SK-N-SH (cell line): ENCODE data around the gene NECTIN2. TPM values are rescaled to one million over a fixed set of nuclear protein-coding genes. Genes with fewer than 3 reads are reported as not detected.

Source experiments
- CTCF ChIA-PET: fragments of 300-600, 350-600 bp; formaldehyde crosslinking; extraction: SDS; loops from one replicate; lab custom pipeline; 2021; lab: Yijun Ruan, JAX
- POLR2A ChIA-PET: fragments of 350-600 bp; sonication (Branson Sonifier 250); formaldehyde crosslinking; extraction: SDS; loops from one replicate; lab custom pipeline; 2020; ENCODE audit warnings: antibody characterized with exemption, inconsistent platforms; lab: Yijun Ruan, JAX
- DNase-seq: peaks from one replicate; pipeline ENCODE4 v3.0.0; 2012
- H2AFZ ChIP-seq: fragments of 200-600 bp; sonication (generic); 2 replicates; pipeline ENCODE4 v1.8.1; 2016; ENCODE audit warnings: antibody characterized with exemption, mild to moderate bottlenecking, low read depth
- H3F3A ChIP-seq: fragments of 200-600 bp; sonication (generic); replicated peaks from 2 replicates; pipeline ENCODE3; 2016; ENCODE audit warnings: antibody characterized with exemption, mild to moderate bottlenecking; ENCODE audit not compliant: insufficient read depth
- H3K27ac ChIP-seq, 2 experiments: fragments of 200-500 bp in 1 of 2; fragments of 200-600 bp in 1 of 2; sonication (Bioruptor generic) in 1 of 2; sonication (generic), shearing (Covaris generic) in 1 of 2; 2 replicates each; pipeline versions ENCODE4 v1.5.1 to v1.6.1; 2014 to 2016; ENCODE audit warnings: low read depth in 2 of 2, inconsistent platforms in 1 of 2, low read length in 1 of 2, mild to moderate bottlenecking in 1 of 2, mixed read lengths in 1 of 2
- H3K27me3 ChIP-seq: fragments of 200-600 bp; sonication (generic), shearing (Covaris generic); 2 replicates; pipeline ENCODE4 v1.6.1; 2016; ENCODE audit warnings: mixed run types; ENCODE audit not compliant: insufficient read depth
- H3K36me3 ChIP-seq, 2 experiments: fragments of 200-500 bp in 1 of 2; fragments of 200-600 bp in 1 of 2; sonication (Bioruptor generic) in 1 of 2; sonication (generic) in 1 of 2; replicated peaks in 1 of 2; 2 replicates each; pipeline versions ENCODE3 to v1.5.1; 2014 to 2016; ENCODE audit warnings: low read length in 1 of 2, mild to moderate bottlenecking in 1 of 2; ENCODE audit not compliant: insufficient read depth in 2 of 2, control insufficient read depth in 1 of 2
- H3K4me1 ChIP-seq, 2 experiments: fragments of 200-500 bp in 1 of 2; fragments of 200-600 bp in 1 of 2; sonication (Bioruptor generic) in 1 of 2; sonication (generic), shearing (Covaris generic) in 1 of 2; 2 replicates each; pipeline versions ENCODE4 v1.5.1 to v1.6.1; 2014 to 2016; ENCODE audit warnings: low read depth in 1 of 2, low read length in 1 of 2, mixed run types in 1 of 2; ENCODE audit not compliant: insufficient read depth in 2 of 2, control insufficient read depth in 1 of 2
- H3K4me2 ChIP-seq: fragments of 200-600 bp; sonication (generic), shearing (Covaris generic); 2 replicates; pipeline ENCODE4 v1.6.1; 2017; ENCODE audit warnings: mixed run types
- H3K4me3 ChIP-seq, 2 experiments: fragments of 200-500 bp in 1 of 2; fragments of 200-600 bp in 1 of 2; sonication (Bioruptor generic) in 1 of 2; sonication (generic), shearing (Covaris generic) in 1 of 2; 2 replicates each; pipeline versions ENCODE4 v1.5.1 to v1.8.1; 2014 to 2016; ENCODE audit warnings: low read depth in 2 of 2, inconsistent platforms in 1 of 2, low read length in 1 of 2, mild to moderate bottlenecking in 1 of 2, mixed read lengths in 1 of 2, moderate library complexity in 1 of 2
- H3K79me2 ChIP-seq: fragments of 200-600 bp; sonication (generic); 2 replicates; pipeline ENCODE4 v1.8.1; 2017; ENCODE audit warnings: mild to moderate bottlenecking; ENCODE audit not compliant: insufficient read depth
- H3K9ac ChIP-seq: fragments of 200-600 bp; sonication (generic); 2 replicates; pipeline ENCODE4 v1.6.1; 2017; ENCODE audit warnings: mixed run types
- H3K9me2 ChIP-seq: fragments of 200-600 bp; sonication (generic); 2 replicates; pipeline ENCODE4 v1.6.1; 2017; ENCODE audit warnings: mixed run types
- H3K9me3 ChIP-seq: fragments of 200-600 bp; sonication (generic); 2 replicates; pipeline ENCODE4 v1.6.1; 2017; ENCODE audit warnings: mixed run types, mild to moderate bottlenecking, moderate library complexity
- H4K20me1 ChIP-seq: fragments of 200-600 bp; sonication (generic); 2 replicates; pipeline ENCODE4 v1.6.1; 2017; ENCODE audit warnings: mild to moderate bottlenecking, mixed run types; ENCODE audit not compliant: insufficient read depth
- CHD2 ChIP-seq: fragments of 150-350 bp; IDR thresholded peaks from 2 replicates; pipeline ENCODE4 v1.6.1; 2018; ENCODE audit warnings: low read length; ENCODE audit not compliant: partially characterized antibody
- CTCF ChIP-seq: fragments of 200-600 bp; sonication (generic); IDR thresholded peaks from 2 replicates; pipeline ENCODE4 v1.6.1; 2017; ENCODE audit warnings: antibody characterized with exemption, mild to moderate bottlenecking, moderate library complexity
- GABPA ChIP-seq: IDR thresholded peaks from 2 replicates; pipeline ENCODE4 v1.4.0; 2012; ENCODE audit warnings: low read depth, mild to moderate bottlenecking
- MAX ChIP-seq: IDR thresholded peaks from 2 replicates; pipeline ENCODE4 v1.4.0; 2012; ENCODE audit warnings: low read depth
- REST ChIP-seq: IDR thresholded peaks from 2 replicates; pipeline ENCODE4 v1.6.1; 2012; ENCODE audit warnings: mild to moderate bottlenecking, low read depth, low read length, moderate library complexity
- RFX5 ChIP-seq: IDR thresholded peaks from 2 replicates; pipeline ENCODE4 v1.6.1; 2012; ENCODE audit warnings: mild to moderate bottlenecking, improper control_type of control experiment, low read length
- TEAD4 ChIP-seq: IDR thresholded peaks from 2 replicates; pipeline ENCODE4 v1.4.0; 2012; ENCODE audit warnings: mild to moderate bottlenecking, borderline replicate concordance; ENCODE audit not compliant: insufficient read depth
- WGBS: methylation state at CpG from one replicate; pipeline ENCODE4 v1.1.6; 2017; ENCODE audit warnings: low lambda C conversion rate; 5-methylcytosine and 5-hydroxymethylcytosine counted together
- polyA plus RNA-seq, 3 experiments: library from polyadenylated mRNA; depleted of rRNA; stranded (reverse); fragments of >200 nt; gene quantifications; 2 replicates each; pipeline ENCODE4 v1.2.3, GENCODE V29; 2012

The NECTIN2 gene
- polyA plus RNA-seq, 1 of the 3 experiments (the other 2 are of a cell fraction): 121 TPM

GRCh38 chr19:44904426-44904994, 58.4 kb downstream of the NECTIN2 start:
- CTCF ChIA-PET: interaction anchor here (0.7 to 5.2 kb wide), 19 partner anchors 8 to 155 kb away, joined by 3 to 131 read pairs (median 5); partner anchors contain the start of genes APOC1, APOC2 and CLPTM1
- Histone ChIP-seq H3K4me3 (no peak overlapping the region), H3K9me3 (no peaks in the 10 kb centered on the region), H3K27ac (no peak overlapping the region), H3F3A (peaks cover 15% of the 10 kb centered on the region), H3K36me3 (peaks cover 5 to 8% of the 10 kb centered on the region in 2 experiments), H3K9me2 (no peaks in the 10 kb centered on the region), H3K4me1 (peaks cover 0 to 12% of the 10 kb centered on the region in 2 experiments; a peak in 1 of 4 replicates), H2AFZ (no peak overlapping the region), H3K9ac (no peak overlapping the region), H3K79me2 (no peaks in the 10 kb centered on the region; the same call in 1 of the 2 replicates), H3K4me2 (no peak overlapping the region), H4K20me1 (no peaks in the 10 kb centered on the region), H3K27me3 (no peaks in the 10 kb centered on the region)
- TF ChIP-seq CTCF (peak; percentile 46), TEAD4 (no peak), GABPA (no peak), CHD2 (no peak), REST (no peak), RFX5 (no peak), MAX (no peak)
- POLR2A ChIA-PET: interaction anchor here (0.6 kb wide), 1 partner anchor 193 kb away, joined by 4 read pairs; no protein-coding TSS in a partner anchor
- 83% methylated on average over 12 of the region's 12 CpGs for WGBS
- DNase-seq: peak; percentile 59
